ENCODE data around the gene DDX59.

The DDX59 gene

DNA sequence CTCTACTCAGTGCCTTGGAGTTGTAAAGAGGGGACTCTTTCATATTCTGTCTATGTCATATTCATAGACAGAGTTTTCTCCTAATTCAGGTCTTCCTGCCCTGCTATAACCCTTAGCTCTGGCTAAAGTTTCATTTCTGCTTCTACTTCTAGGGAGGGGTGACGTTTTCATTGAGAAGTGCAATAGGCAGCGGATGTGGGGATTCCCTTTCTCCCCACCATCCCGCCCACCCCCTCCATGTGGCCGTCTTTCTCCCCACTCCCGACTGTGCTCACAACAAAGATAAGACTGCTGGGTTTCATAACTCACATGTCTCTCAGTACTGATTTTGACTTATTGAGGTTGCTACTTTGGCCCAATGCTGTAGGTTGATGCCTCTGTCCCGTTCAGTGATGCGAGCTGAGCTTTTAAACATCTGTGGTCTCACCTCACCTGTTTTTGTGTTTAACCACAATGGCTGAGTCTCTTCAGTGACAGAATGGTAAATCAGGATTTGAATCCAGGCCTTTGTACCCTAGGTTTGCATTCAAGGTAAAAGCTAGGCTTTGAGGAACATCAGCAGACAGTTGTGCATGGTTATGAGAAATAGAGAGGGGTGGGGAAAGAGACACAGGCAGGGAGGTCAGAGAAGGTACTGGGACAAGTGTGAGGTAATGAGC, 41.4 kb downstream of the DDX59 start:
- DNase-seq = peak; percentile 17

DNA sequence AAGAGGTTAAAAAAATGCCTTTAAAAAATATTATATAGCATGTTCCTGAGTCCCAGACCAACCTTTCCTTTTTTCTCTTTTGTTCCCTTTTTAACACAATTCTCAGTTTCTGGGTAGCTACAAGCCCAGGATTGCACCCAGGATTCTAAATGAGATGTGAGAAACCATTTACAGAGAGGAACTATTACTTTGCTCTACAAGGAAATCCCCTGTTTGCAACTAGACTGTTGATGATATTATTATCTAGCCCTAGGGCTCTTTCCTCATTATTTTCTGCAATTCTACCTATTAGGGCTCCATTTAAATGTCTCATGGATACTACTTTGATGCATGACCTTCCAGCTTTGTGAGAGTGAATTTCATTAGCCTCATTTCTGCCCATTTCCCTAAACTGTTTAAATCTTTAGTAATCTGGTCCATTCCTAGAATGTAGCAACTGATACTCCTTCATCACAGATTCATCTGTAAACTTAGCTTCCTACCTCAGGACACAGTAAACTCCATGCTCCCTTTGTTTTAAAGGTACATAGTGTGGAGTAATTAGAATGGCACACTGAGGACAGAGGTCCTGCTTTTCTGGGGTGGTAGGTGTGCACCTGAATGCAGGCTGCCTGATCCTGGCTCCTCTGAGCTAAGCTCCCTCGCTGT, 42.0 kb downstream of the DDX59 start:
- DNase-seq = no peak

DNA sequence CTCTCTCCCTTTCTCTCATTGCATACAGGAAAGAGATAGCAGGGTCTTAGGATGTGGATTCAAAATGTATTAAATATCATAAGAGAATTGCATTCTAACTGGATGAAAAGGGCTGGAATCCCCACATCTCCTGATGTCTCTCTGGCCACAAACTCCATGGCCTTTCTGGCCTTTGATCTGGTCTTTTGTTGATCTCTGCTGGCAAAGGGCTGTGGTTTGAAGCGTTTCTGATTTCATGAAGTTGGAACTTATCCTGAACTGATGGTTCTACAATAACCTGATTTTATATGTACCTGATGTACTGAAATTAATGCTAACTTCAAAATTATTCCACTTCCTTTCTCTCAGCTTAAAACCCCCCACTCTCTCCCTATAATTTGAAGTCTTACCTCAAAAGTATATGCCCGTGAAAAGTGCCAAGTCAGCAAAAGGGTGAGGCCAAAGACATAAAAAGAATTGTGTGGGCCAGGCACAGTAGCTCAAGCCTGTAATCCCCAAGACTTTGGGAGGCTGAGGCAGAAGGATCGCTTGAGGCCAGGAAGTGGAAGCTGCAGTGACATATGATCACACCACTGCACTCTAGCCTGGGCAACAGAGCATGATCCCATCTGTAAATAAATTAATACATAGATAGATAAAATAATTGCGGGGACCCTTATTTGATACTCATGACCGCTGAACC, 42.7 kb downstream of the DDX59 start:
- DNase-seq = no peak

DNA sequence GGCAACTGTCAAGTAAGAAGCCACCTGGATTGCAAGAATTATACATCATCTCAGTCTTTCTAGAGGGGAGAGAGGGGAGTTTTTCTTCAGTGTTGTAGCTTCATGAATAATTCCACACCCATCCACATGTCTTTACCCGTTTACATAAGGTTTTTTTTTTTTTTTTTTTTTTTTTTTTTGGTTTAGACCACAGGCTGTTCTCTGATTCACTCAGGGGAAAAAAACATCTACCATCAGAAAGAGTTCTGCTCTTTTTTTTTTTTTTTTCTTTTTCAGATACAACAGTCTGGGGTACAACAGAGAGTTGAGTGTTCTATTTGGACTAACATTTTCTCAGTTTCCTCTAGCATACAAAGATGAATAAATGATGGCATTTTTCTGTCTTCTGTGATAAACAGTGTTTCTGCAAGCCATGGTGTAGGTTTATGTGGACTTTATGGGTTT, 44.3 kb downstream of the DDX59 start:
- DNase-seq = no peak

DNA sequence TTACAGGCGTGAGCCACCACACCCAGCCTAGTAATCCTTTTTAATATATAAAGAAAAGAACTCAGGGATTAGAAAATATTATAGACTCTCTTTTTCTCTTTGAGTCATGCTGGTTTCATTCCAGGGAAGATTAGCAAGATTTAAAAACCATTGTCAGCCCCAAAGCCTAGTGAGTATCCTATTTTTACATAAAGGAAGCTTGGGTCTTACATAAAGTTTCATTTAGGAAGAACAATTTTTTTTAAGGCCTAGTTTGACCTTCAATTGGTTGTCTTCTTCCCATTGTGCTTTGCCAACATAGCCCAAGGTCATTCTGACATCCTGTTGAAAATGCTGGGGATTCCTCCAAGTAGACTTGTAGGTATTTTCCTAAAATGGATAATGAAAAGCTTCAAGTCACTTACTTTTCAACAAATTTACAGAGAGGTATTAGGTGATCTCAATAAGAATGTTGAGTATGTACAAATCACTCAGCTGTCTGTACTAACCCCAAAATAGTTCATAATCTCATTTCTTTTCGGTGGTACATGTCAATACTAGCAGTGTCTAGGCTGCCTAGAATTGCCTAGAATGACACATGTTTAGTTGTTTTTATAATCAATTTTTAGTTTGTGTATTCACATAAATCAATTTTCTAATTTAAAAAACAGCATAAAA, 44.9 kb downstream of the DDX59 start:
- no peak for DNase-seq

DNA sequence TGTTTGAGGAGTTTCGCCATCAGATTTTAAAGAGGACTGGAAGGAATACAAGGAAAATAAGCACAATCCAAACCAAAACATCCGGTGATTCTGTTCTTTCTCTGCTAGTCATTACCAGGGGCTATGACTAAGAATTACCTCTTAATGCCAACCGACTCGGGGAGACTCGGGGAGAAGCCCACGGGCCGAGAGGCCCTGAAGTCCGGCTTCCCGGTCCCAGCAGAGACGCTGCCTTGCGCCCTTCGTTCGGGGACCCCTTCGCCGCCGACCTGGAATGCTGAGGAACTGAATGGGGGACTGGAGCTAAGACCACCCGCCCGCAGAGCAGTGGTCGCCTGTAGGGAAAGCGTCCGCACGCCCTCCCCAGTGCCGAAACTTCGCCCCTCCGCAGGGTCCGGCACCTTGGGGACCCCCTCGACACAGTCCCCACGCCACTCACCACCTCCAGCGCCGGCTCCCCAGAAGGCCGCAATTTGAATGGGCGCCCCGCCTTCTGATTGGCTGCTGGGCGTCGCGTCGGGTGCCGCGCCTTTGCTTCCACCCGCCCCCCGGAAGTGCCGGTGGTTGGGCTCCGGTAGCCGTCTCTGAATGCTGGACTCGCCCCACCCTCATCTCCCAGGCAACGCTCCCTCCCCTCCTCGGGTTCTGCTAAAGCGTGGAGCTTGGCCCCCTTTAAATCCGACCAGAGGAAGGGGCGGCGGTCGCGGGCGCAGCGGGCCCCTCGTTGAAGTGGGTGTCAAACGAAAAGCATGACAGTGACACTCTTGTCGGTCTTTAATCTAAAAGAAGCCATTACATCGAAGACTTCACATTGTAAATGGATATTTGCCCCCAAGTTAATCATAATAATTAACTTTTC, 49.2 kb downstream of the DDX59 start, which contains the start of gene KIF14:
Gene KIF14, minus strand, starts transcription at position 479 of the 859 bp plus-strand sequence. CDS start 2,028 bp downstream, outside the sequence.
- DNase-seq = peak; percentile 85

DNA sequence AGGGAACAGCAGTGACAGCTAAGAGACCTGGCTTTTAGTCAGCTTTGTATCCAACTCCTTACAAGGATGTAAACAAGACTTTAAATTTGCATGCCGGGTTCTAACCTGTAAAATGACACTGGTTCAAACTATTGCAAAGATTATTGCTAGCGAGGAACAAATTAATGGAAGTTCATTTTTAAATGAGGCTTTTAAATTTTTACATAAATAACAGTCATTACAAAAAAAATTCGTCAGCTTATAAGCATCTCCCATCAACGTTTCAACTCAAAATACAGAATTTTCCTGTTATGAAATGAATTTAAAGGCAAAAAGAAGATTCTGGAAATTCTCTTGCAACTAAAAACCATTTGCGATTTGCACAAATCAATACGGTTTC, 49.8 kb downstream of the DDX59 start:
- DNase-seq = no peak

DNA sequence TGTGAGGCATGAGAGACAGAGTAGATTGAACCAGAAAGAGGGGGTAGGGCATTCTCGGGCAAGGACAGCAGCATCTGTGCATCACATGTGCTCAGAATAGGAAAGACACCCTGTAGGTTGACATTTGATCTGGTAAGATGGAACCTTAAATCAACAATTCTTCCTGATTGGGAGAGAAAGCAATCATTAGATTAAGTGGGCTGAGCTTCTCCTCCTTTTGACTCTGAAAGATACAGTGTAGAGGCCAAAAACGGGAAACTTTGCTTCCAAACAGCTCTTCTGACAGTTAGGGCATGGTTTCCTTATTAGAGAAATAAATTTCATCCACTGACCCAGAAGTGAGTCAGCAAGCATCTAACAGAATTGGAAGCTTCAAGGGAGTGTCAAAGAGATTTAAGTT, 58.9 kb downstream of the DDX59 start:
- DNase-seq = no peak

DNA sequence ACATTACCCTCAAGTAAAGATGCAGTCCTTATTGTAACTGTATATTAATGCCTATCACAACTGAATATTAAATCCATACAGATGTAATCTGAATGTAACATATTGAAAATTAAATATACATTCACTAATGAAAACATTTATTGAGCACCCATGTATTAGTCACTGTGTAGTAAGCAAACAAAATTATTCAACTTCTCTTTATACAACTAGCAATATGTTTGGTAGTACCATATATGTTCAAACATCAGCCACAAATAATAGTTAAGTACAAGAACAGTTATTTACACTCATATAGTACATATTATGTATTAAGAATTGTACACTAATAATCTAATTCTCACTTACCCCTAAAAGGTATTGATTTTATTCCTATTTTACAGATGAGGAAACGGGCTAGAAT, 67.1 kb downstream of the DDX59 start:
- DNase-seq = no peak
